IPS-15b (cell line): Measurements from ENCODE around the gene GDE1.
"Not testable (repeated sequence)": the region's sequence is repeated elsewhere in the genome, so short reads cannot be mapped to it uniquely, and the experiment has no call there.

Source experiments
- H3K27me3 ChIP-seq: one replicate; pipeline ENCODE4 v1.6.1; 2013; ENCODE audit warnings: low read length; ENCODE audit not compliant: control insufficient read depth, insufficient read depth
- H3K36me3 ChIP-seq: one replicate; pipeline ENCODE4 v1.6.1; 2013; ENCODE audit warnings: low read length; ENCODE audit not compliant: control insufficient read depth, insufficient read depth
- H3K4me1 ChIP-seq: one replicate; pipeline ENCODE4 v1.6.1; 2013; ENCODE audit warnings: mild to moderate bottlenecking, low read length; ENCODE audit not compliant: control insufficient read depth, insufficient read depth
- H3K4me3 ChIP-seq: one replicate; pipeline ENCODE4 v1.5.1; 2013; ENCODE audit warnings: low read depth, low read length
- H3K9ac ChIP-seq: one replicate; pipeline ENCODE4 v1.6.1; 2013; ENCODE audit warnings: low read depth, mild to moderate bottlenecking, low read length
- H3K9me3 ChIP-seq: one replicate; pipeline ENCODE4 v1.6.1; 2013; ENCODE audit warnings: mild to moderate bottlenecking, low read length; ENCODE audit not compliant: control insufficient read depth, insufficient read depth

GDE1 gene

GRCh38 chr16:19543278-19543996, 21.5 kb upstream of the GDE1 start:
- H3K27me3 ChIP-seq, H3K36me3 ChIP-seq: not testable (repeated sequence)

DNA sequence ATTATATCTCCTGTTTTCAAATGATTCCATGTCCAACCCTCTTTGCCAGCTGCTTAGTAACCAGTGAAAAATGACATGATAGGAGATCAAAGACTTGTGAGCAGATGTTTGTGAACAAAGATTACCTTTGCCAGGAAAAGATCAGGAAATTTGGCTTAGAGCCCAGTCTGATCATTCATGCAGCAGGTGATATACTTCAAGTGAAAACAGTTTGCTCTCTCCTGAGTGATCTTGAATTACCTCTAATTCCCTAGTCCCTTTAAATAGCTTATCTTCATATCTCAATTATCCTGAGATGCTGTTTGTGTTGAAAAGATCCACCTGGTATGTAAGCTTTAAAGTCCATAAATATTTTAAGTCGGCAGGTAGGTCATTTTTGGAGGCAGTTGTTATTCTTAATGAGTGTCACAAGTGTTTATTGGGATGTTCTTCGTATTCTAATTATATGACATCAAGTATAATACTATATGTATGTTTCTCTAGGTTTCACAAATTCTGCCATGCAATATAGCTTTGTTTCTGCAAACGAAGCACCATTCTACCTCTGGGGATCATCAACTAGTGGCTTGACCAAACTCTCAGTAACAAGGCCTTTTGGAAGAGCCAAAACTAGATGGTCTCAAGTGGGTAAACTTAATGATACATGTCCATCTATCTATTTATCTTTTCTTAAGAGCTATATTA, 20.4 kb upstream of the GDE1 start:
- Histone ChIP-seq H3K4me1 (no peaks in the 10 kb centered on the region), H3K27me3 (no peaks in the 10 kb centered on the region), H3K36me3 (no peaks in the 10 kb centered on the region), H3K4me3 (no peak overlapping the region), H3K9me3 (no peaks in the 10 kb centered on the region), H3K9ac (no peak overlapping the region)

More at GRCh38 chr16:19543278-19543996, 21.5 kb upstream of the GDE1 start:
- not testable (repeated sequence) for H3K4me1 ChIP-seq, H3K9ac ChIP-seq, H3K4me3 ChIP-seq, H3K9me3 ChIP-seq

DNA sequence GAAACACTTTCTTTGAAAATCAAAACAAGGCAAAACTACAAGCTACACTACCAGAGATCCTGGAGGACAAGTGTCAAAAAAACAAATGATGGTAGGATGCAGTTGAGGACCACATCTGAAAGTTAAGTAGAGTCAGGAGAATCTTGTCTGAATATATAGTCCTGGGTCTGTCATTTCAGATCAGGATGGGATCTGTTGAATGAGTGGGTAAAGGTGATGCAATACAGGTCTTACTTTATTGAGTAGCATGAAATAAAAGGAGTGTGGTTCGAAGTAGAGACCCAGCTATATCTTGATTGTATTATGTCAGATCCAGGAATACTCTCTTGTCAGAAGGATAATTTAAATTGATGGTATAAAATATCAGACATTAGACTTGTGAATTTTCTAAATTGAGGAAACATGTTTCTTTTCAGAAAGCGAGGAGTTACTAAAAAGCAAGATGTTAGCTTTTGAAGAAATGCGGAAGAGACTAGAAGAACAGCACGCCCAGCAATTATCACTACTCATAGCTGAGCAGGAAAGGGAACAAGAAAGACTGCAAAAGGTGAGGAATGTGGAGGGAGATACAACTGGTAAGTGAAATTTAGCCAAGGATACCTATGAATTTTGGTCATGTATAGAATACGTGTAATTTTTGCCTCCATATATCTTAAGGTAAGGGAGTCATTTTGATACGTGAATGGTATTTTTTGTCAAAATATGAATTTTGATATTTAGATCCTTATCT, 18.5 kb upstream of the GDE1 start:
- H3K4me1 ChIP-seq = no peaks in the 10 kb centered on the region
- H3K9me3 ChIP-seq = no peaks in the 10 kb centered on the region
- no peaks in the 10 kb centered on the region for H3K36me3 ChIP-seq

DNA sequence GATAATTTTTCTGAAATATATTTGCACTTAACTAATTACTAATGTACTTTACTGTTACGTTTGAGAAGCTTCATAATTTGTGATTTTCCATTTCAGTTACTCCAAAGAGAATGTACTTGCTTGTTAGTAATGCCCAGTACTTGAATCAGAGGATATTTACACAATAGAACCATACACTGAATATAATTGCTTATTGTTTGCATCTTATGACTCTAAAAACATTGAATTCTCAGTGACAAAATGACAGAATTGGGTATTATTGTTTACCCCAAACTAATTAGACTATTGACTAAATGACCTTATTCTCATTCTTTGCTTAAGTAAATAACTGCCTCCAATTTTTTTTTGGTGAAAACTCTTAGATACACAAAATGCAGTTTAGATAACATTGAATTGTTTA, 10.7 kb upstream of the GDE1 start:
- Histone ChIP-seq H3K9me3 (no peaks in the 10 kb centered on the region), H3K4me3 (no peak overlapping the region), H3K27me3 (no peaks in the 10 kb centered on the region), H3K4me1 (no peaks in the 10 kb centered on the region), H3K36me3 (no peaks in the 10 kb centered on the region), H3K9ac (no peak overlapping the region)

More for the DNA sequence above, 18.5 kb upstream of the GDE1 start:
- Histone ChIP-seq H3K27me3 (no peaks in the 10 kb centered on the region), H3K9ac (no peak overlapping the region), H3K4me3 (no peak overlapping the region)

GRCh38 chr16:19528666-19529065, 6.8 kb upstream of the GDE1 start:
- Histone ChIP-seq H3K27me3 (no peaks in the 10 kb centered on the region), H3K9me3 (no peaks in the 10 kb centered on the region), H3K4me1 (peaks cover 3% of the 10 kb centered on the region), H3K9ac (no peak overlapping the region), H3K36me3 (no peaks in the 10 kb centered on the region), H3K4me3 (no peak overlapping the region)

GRCh38 chr16:19527161-19527560, 5.3 kb upstream of the GDE1 start:
- no peaks in the 10 kb centered on the region for H3K27me3 ChIP-seq
- peaks cover 12% of the 10 kb centered on the region for H3K4me1 ChIP-seq
- H3K4me3 ChIP-seq = no peak overlapping the region
- no peak overlapping the region for H3K9ac ChIP-seq
- no peaks in the 10 kb centered on the region for H3K36me3 ChIP-seq
- no peaks in the 10 kb centered on the region for H3K9me3 ChIP-seq

GRCh38 chr16:19525385-19525723, 3.5 kb upstream of the GDE1 start:
- Histone ChIP-seq H3K4me3 (peak overlapping the region; percentile 94), H3K9ac (no peak overlapping the region), H3K9me3 (no peaks in the 10 kb centered on the region), H3K27me3 (no peaks in the 10 kb centered on the region), H3K36me3 (no peaks in the 10 kb centered on the region), H3K4me1 (peaks cover 15% of the 10 kb centered on the region)

GRCh38 chr16:19524616-19525384, 2.9 kb upstream of the GDE1 start:
- Histone ChIP-seq H3K9ac (no peak overlapping the region), H3K27me3 (no peaks in the 10 kb centered on the region), H3K9me3 (no peaks in the 10 kb centered on the region), H3K4me3 (peak overlapping the region; percentile 94), H3K36me3 (no peaks in the 10 kb centered on the region), H3K4me1 (peaks cover 15% of the 10 kb centered on the region)

GRCh38 chr16:19524356-19524615, 2.4 kb upstream of the GDE1 start:
- Histone ChIP-seq H3K4me3 (peak overlapping the region; percentile 94), H3K4me1 (peaks cover 15% of the 10 kb centered on the region), H3K9ac (no peak overlapping the region), H3K9me3 (no peaks in the 10 kb centered on the region), H3K36me3 (no peaks in the 10 kb centered on the region), H3K27me3 (no peaks in the 10 kb centered on the region)

GRCh38 chr16:19523559-19524355, 1.9 kb upstream of the GDE1 start, which contains the start of gene CCP110:
Gene CCP110 (plus strand): TSS chr16:19523942. CDS start chr16:19527882, 3,940 bp downstream.
- Histone ChIP-seq H3K27me3 (no peaks in the 10 kb centered on the region), H3K4me1 (peaks cover 15% of the 10 kb centered on the region), H3K9me3 (no peaks in the 10 kb centered on the region), H3K36me3 (no peaks in the 10 kb centered on the region), H3K9ac (peak within 1 kb of the TSS; percentile 28), H3K4me3 (peak within 1 kb of the TSS; percentile 94)

DNA sequence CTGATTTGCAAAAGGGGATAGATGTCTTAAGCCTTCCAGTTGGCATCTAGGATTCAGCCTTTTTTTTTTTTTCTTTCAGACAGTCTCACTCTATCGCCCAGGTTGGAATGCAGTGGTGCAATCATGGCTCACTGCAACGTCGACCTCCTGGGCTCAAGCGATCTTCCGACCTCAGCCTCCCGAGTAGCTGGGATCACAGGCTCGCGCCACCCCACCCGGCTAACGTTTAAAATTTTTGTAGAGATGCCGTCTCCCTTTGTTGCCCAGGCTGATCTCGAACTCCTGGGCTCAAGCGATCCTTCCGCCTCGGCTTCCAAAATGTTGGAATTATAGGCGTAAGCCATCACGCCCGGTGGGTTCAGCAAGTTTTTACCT, 1.3 kb upstream of the GDE1 start:
- no peaks in the 10 kb centered on the region for H3K9me3 ChIP-seq
- no peak overlapping the region for H3K4me3 ChIP-seq
- H3K27me3 ChIP-seq = no peaks in the 10 kb centered on the region
- H3K36me3 ChIP-seq = no peaks in the 10 kb centered on the region
- H3K4me1 ChIP-seq = peaks cover 15% of the 10 kb centered on the region
- no peak overlapping the region for H3K9ac ChIP-seq
